Inferior parietal cortex (tissue), 1 donor: Measurements from ENCODE around the gene NHSL2.
"Not testable (repeated sequence)": the region's sequence is repeated elsewhere in the genome, so short reads cannot be mapped to it uniquely, and the experiment has no call there.

Experiments used
- DNase-seq: peaks from one replicate; pipeline ENCODE4 v3.0.0-alpha.2; 2016; ENCODE audit errors: extremely low spot score

Gene NHSL2

GRCh38 chrX:72041871-72042851 lies 131.5 kb downstream of the NHSL2 start:
- DNase-seq = no peak

DNA sequence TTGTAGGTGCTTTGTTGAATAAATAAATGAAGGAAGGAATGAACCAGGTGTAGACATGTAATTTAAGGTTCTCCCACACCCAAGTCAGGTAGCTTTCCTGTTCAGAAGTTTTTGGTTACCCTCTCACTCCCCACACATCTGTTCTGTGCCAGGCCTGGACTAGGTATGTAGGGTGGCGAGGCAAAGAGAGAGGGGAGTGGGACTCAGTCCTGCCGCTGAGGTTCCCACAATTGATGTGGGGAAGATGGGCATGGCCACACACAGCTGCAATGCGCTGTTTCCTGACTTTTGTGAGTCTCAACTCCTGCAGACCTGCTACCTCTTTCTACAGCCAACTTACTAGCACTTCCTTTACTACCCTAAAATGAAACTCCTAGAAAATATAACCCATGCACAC lies 132.2 kb downstream of the NHSL2 start:
- DNase-seq = no peak

- DNase-seq = no peak
Observed at GRCh38 chrX:72043636-72044035, 133.0 kb downstream of the NHSL2 start.

GRCh38 chrX:72045141-72045540 lies 134.5 kb downstream of the NHSL2 start:
- DNase-seq = no peak

DNA sequence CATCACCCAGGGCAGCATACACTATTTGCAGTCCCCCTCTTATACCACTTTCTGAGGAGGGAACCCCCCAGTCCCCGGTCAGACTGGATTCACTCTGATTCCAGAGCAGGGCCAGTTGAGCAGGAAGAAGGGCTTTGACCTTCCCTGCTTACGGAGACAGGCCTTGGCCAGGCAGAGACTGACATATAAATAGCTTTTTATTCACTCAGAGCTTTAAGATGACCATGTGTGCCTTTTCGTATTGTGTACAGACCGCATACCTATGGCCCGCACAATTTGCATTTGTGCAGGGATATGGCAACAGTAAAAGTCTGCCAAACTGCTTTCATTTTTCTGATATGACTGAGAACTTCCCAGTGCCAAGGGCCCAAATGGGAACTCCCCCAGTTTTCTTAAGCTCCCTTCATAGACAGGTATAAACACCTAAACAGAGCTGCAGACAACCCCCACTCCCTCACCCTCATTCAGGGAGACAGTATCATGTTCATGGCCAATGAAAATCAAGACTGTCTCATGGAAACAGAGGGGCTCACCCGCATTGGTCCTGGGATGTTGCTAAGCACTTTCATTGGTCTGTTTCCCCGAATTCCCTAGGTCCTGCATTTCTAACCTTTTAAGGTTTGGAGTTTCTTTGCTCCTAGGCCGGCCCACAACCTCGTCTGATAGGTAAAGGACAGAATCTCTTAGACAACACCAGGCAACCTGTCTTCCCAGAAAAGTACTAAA lies 135.1 kb downstream of the NHSL2 start:
- DNase-seq = no peak

GRCh38 chrX:72046447-72046846 lies 135.8 kb downstream of the NHSL2 start:
- no peak for DNase-seq

DNA sequence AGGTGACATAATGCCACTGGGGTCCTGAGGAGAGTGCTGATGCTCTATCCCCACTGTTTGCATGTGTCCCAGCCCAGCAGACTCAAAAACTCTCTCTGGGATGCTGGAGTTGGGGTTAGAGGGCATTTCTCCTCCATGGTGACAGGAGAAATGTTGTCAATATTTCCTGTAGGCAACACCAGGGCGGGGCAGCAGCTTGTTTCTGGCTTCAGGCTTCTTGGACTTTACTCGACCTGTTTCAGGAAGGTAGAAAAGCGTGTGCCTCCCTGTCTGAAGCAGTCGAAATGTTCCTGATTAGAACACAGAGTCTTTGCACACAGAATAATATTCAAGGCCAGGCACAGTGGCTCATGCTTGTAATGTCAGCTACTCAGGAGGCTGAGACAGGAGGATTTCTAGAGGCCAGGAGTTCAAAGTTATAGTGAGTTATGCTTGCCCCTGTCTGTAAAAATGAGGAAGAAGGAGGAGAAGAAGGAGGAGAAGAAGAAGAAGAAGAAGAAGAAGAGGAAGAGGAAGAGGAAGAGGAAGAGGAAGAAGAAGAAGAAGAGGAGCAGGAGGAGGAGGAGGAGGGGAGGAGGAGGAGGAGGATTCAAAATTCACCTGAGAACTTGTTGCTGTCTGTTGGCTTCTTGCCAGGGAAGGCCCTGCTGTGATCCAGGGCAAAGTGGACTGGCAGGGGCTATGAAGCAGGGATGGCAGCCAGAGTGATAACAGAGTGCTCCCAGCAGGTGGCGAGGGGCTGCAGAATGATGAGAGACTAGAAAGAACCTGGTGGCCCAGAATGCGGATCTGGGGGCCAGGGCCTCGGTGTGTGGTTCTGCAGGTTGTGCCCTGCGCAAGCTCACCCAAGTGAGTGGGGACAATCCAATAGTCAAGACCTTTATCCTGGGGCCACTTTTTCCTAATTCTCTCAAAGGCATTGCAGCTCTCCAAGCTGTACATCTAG lies 138.1 kb downstream of the NHSL2 start:
- DNase-seq = no peak

DNA sequence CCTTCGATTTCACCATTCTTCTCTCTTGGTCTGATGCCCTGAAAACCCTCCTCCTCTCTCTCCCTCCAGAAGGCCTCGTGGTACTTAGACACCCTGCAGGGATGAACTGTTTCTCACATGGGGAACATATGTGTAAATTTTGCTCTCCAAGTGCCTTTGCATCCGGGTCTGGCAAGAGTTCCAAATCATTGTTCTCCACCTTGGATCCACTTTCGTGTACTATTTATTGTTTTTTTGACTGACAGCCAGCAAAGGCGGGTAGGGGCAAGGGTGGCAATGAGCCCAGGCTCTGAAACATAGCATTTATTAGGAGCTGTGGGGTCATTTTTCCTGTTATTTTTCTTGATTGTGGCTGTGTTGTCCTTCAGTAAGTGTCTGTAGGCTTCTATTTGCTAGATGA lies 139.4 kb downstream of the NHSL2 start:
- DNase-seq = no peak

DNA sequence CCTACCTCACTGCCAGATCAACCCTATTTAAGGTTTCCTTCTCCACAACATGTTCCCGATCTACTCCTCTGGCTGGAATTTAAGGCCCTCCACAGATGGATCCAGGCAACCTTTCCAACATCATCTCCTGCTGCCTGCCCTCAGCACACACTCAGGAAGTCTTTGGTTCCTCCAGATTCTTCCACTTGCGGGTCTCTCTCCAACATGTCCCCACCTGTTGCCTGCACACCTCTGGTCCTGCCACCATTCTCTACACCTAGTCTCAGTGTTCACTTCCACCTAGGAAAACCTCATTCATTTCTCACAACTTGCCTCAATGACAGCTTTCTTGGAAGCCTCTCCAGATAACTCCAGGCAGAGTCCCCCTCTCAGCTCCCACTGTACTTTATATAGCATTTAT lies 140.9 kb downstream of the NHSL2 start:
- DNase-seq = no peak

DNA sequence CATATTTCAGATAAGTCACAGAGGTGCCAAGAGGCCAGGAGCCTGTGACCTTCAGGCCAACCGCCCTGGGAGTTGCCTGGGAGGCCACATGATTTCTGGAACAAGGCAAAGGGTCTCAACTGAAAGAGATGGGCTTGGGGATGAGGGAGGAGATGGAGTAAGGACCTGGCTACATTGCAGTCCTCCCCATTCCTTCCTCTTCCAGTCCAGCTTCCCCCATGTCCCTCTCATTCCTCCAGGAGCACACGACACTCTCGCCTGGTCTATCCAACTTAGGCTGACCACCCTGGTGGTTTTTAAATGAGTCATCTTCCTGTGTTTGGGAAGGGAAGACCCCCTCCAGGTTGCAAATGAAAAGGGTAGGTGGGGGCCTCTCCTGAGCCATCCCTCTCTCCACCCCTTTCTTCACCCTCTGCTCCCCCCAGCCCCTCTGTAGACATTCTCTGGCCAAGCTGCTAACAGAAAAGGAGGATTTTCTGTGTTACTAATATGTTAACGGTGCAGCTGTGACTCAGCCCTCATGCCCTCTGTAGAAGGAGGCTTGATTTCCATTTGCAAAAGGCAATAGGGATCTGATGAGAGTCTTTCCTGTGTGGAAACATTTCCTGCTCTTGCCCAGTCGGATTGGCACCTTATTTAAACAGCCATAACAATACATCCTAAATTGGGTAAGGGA lies 141.9 kb downstream of the NHSL2 start:
- DNase-seq = no peak

GRCh38 chrX:72053508-72053907 lies 142.9 kb downstream of the NHSL2 start:
- no peak for DNase-seq

DNA sequence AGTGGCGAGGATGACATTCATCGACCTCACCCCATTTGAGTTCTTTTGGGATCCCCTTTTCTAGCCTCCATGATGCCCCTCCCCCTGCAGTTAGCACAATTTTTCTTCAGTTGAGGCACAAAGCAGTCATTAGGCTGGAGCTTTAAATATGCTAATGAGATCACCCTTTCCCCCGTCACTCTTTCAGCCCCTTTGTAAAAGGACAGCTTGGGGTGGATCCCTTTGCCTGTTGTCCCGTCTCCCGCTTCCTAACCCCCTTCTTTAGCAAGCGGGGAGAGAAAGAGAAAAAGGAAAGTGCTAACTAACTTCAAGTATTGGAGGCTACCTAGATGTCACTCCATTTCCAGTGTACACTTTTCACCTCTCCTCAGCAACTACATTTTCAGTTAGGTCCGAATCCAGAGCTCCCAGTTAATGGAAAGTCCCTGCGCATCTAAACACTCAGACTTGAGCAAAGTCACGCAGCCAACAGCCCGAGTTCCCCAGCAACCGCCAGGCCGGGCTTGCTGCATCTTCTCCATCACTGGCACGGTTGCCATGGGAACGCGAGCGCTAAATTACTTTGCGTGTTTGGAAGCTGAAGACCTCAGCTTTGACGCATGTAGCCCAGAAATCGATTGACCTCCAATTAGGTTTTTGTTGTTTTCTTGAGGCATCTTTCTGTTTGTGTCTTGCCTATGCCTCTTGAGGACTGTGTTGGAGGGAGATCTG lies 144.3 kb downstream of the NHSL2 start:
- peak; percentile 25 for DNase-seq

DNA sequence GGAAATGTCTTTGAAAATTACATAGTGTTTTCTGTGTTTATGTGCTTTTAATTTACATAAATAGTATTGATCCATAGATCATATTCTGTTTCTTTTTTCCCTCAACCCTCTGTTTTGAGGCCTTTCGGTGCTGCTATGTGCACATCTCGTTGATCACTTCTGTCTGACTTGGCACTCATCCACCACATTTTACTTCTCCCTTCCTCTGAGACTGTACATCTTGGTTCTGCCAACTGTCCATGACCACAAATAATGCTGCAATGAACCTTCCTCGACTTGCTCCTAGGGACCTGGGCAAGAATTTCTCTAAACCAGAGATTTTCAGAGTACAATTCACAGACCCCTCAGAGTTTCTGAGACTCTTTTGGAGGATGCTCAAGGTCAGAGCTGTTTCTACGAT lies 146.7 kb downstream of the NHSL2 start:
- DNase-seq = no peak

- DNase-seq = no peak
Observed at GRCh38 chrX:72057849-72058248, 147.2 kb downstream of the NHSL2 start.

- not testable (repeated sequence) for DNase-seq
Observed at GRCh38 chrX:72058346-72058745, 147.7 kb downstream of the NHSL2 start.

GRCh38 chrX:72060196-72060920 lies 149.7 kb downstream of the NHSL2 start:
- DNase-seq = peak; percentile 61

DNA sequence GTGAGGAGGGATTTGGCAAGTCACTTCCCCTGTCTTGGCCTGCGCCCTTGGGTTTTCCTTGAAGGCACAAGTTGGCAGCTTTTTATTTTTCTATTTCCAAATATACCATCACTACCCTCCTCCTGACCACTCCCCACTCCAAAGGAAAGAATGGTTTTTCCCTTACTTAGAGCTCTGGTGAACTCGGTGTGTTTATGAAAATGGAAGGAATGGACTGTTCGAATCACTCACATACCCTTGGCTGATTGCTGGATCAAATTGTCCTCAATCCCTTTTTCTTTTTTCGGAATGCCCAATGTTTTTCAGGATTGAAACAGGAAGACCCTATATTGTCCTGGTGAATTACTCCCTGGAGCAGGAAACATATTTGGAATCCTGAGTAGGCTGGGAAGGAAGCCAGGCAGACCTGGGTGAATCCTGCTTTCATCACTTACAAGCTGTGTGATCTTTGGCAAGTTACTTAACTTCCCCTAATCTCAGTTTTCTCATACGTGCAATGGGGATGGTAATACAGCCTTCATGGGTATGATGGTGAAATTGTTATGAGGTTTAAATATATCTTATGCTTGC lies 150.4 kb downstream of the NHSL2 start:
- no peak for DNase-seq

DNA sequence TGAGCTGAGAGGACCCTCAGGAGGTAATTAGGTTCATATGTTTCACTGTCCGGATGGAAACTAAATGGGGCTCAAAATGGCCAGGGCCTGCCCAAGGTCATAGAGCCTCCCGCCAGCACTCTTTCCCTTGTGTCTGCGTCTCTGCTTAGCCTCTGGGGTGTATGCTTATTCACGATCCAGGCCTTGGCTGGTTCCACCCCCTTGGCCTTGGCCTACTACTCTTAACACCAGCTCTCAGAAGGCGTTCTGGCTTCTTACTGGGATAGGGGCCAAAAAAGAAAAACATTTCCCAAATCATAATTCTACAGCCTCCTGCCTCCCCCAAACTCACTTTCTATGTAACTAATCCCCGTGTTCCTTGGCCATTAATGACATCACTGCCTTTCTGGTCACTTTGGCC lies 152.3 kb downstream of the NHSL2 start:
- DNase-seq = no peak

DNA sequence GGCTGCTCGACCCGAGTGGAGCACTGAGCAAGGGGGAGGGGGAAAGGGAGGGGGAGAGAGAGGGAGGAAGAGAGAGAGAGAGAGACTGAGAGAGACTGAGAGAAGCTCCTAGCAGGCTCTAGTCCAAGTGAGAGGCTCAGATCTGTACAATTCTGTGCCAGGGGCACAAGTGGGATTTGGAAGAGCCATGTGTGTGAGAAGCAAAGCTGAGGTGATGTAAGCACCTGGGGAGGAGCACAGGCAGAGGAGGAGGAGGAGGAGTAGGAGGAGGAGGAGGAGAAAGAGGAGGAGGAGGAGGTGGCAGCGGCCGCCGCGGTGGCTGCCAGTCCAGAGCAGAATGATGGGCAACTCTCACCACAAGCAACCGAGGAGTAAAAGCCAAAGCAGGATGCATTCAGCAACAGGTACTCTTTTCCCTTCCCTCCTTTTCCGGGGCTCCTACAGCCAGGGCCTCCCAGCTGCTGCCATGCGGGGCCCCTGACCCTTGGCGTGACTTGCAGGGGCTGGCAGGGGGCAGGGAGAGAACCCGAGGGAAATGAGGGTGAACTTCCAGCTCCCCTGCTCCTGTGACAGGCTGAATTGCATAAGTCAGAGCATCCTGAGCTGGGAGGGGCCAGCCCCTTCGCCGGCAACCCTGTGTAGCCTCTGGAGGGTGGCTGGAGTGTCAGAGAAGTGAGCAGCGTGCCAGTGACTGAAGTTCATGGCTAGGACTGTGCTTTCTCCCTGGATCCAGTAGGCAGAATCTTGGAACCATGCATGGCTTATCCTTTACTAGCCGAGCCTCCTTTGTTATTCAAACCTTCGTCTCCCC lies 158.9 kb downstream of the NHSL2 start:
- no peak for DNase-seq
